ENCODE data around the gene LEMD2. TPM values are rescaled to one million over a fixed set of nuclear protein-coding genes. Genes with fewer than 3 reads are reported as not detected.

Gene LEMD2
- 75.8 and 76.0 TPM in 2 replicates for total RNA-seq (2021)
- percentile 83 among the genes with signal in this experiment for Bru-seq, nascent RNA
- percentile 88 among the genes with signal in this experiment for BruChase-seq, experiment 1, labeled RNA remaining after a 2-hour chase
- percentile 82 among the genes with signal in this experiment for BruChase-seq, experiment 2, labeled RNA remaining after a 6-hour chase
- long read RNA-seq, transcript LEMD2-207 (8 exons, 1,306 nt) = minor isoform, 18 of 301 reads
- long read RNA-seq, transcript LEMD2-201 (9 exons, 2,958 nt) = major isoform, 222 of 301 reads
- long read RNA-seq, partial matches to known transcripts = 4 of 301 reads
- long read RNA-seq, other reads (novel, unspliced or antisense) = 55 of 301 reads

DNA sequence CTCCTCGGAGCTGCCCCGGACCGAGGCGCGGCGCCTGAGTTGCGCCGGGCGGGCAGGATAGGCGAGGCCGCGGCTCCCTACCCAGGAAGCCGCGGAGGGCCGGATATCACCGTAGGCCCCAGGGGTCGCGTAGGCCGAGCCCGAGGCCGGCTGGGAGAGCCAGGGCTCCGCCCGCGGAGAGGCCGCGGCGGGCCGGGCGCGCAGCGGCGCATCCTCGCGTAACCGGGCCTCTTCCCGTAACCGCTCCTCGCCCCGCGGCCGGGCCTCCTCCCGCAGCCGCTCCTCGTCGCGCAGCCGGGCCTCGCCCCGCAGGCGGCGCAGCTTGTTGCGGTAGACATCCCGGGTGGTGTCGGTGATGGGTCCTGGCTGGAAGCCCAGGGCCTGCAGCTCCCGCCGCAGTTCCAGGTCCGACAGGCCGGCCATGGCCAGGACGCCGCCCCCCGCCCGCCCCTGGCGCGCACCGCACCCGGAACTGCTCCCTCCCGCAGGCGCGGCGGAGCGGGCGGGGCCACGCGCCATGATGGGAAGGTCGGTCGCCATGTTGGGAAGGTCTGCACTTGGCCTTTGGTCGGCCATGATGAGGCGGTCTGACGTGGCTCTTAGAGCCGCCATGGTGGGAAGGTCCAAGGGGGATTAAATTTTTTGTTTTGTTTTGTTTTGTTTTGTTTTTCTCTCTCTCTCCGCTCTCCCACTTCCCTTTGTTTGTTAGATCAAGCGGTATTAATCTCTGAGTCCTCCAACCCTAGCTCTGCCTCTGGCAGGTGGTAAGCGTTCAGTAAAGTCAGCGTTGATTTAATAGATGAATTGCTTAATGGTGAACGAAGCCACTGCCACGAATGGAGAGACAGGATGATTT, at the start of gene LEMD2:
Gene LEMD2, minus strand, starts transcription at position 437 of the 856 bp plus-strand sequence. Its CDS starts 14 bp downstream, at position 423.
- H3K36me3 ChIP-seq (ENCODE audit: insufficient read depth, low read length, poor library complexity, severe bottlenecking) = peaks cover 12% of the 10 kb centered on the region
- no TSS peak for BruUV-seq (replicated peaks)
- H3K4me3 ChIP-seq (ENCODE audit: low read depth, low read length, poor library complexity, severe bottlenecking) = peak within 1 kb of the TSS; percentile 82
- DNase-seq (ENCODE audit: low spot score) = peak; percentile 94
- ChIA-PET CTCF (no interaction called here), POLR2A (ENCODE audit: low non-redundant PET) (no interaction called here)
- no peaks in the 10 kb centered on the region for H3K27me3 ChIP-seq (replicated peaks; ENCODE audit: insufficient read depth, low read depth, low read length, poor library complexity)
- H3K4me1 ChIP-seq (ENCODE audit: insufficient read depth, low read length, poor library complexity, severe bottlenecking) = peaks cover 18% of the 10 kb centered on the region
- no peaks in the 10 kb centered on the region for H3K9me3 ChIP-seq (ENCODE audit: low read depth, low read length, poor library complexity, severe bottlenecking)
- intact Hi-C loops (cut with micrococcal nuclease; ENCODE audit: unreplicated experiment) = no loop called here
- TF ChIP-seq EZH2 (IDR thresholded peaks at IDR 0.05; ENCODE audit: borderline replicate concordance, low read depth, low read length, poor library complexity, severe bottlenecking) (no peak), CTCF (conservative IDR thresholded peaks at IDR 0.05; ENCODE audit: low read depth, low read length) (no peak)
- peak within 1 kb of the TSS; percentile 92 for H3K27ac ChIP-seq (ENCODE audit: low read depth, low read length, poor library complexity, severe bottlenecking)

GRCh38 chr6:33837971-33838665, 49.2 kb upstream of the LEMD2 start:
- BruUV-seq (replicated peaks) = no TSS peak
- Histone ChIP-seq H3K36me3 (ENCODE audit: insufficient read depth, low read length, poor library complexity, severe bottlenecking) (no peaks in the 10 kb centered on the region), H3K27me3 (replicated peaks; ENCODE audit: insufficient read depth, low read depth, low read length, poor library complexity) (no peaks in the 10 kb centered on the region), H3K9me3 (ENCODE audit: low read depth, low read length, poor library complexity, severe bottlenecking) (no peaks in the 10 kb centered on the region), H3K4me3 (ENCODE audit: low read depth, low read length, poor library complexity, severe bottlenecking) (no peak overlapping the region), H3K4me1 (ENCODE audit: insufficient read depth, low read length, poor library complexity, severe bottlenecking) (peaks cover 36% of the 10 kb centered on the region), H3K27ac (ENCODE audit: low read depth, low read length, poor library complexity, severe bottlenecking) (peak overlapping the region; percentile 1)
- no peak for DNase-seq (ENCODE audit: low spot score)
- TF ChIP-seq EZH2 (IDR thresholded peaks at IDR 0.05; ENCODE audit: borderline replicate concordance, low read depth, low read length, poor library complexity, severe bottlenecking) = no peak
- no peak for TF ChIP-seq CTCF (conservative IDR thresholded peaks at IDR 0.05; ENCODE audit: low read depth, low read length)
- ChIA-PET POLR2A (ENCODE audit: low non-redundant PET) (no interaction called here), CTCF (interaction anchor here (0.6 kb wide), 1 partner anchor 20 kb away, joined by 4 read pairs; no protein-coding TSS in a partner anchor)
- intact Hi-C loops (cut with micrococcal nuclease; ENCODE audit: unreplicated experiment) = no loop called here

DNA sequence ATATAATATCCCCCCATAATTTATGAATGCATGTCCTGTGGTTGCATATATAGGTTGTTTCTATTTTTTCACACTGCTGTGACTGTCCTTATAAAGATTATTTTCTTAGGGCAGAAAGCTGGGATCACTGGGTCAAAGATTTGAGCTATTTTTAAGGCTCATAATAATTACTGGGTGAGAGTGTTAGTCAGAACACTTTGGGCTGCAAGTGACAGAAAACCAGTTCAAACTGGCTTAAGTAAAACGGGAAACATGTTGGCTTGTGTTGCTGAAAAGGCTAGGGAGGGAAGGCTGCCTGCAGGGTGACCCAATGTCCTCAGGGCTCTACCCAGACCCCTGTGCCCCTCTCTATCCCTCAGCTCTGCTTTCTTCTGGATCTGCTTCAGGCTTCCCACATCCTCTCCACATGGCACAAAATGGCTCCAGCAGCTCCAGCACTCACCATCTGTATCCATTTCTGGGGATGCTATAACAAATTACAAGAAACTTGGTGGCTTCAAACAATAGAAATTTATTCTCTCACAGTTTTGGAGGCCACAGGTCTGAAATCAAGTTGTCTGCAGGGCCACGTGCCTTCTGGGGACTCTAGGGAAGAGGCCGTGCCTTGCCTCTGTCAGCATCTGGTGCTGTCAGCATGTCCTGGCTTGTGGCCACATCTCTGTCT, 48.0 kb upstream of the LEMD2 start:
- no peaks in the 10 kb centered on the region for H3K27me3 ChIP-seq (replicated peaks; ENCODE audit: insufficient read depth, low read depth, low read length, poor library complexity)
- H3K4me3 ChIP-seq (ENCODE audit: low read depth, low read length, poor library complexity, severe bottlenecking) = no peak overlapping the region
- H3K27ac ChIP-seq (ENCODE audit: low read depth, low read length, poor library complexity, severe bottlenecking) = no peak overlapping the region
- no TSS peak for BruUV-seq (replicated peaks)
- ChIA-PET POLR2A (ENCODE audit: low non-redundant PET) (no interaction called here), CTCF (no interaction called here)
- H3K9me3 ChIP-seq (ENCODE audit: low read depth, low read length, poor library complexity, severe bottlenecking) = no peaks in the 10 kb centered on the region
- no peaks in the 10 kb centered on the region for H3K36me3 ChIP-seq (ENCODE audit: insufficient read depth, low read length, poor library complexity, severe bottlenecking)
- intact Hi-C loops (cut with micrococcal nuclease; ENCODE audit: unreplicated experiment) = no loop called here
- TF ChIP-seq CTCF (conservative IDR thresholded peaks at IDR 0.05; ENCODE audit: low read depth, low read length) (no peak), EZH2 (IDR thresholded peaks at IDR 0.05; ENCODE audit: borderline replicate concordance, low read depth, low read length, poor library complexity, severe bottlenecking) (no peak)
- DNase-seq (ENCODE audit: low spot score) = no peak
- H3K4me1 ChIP-seq (ENCODE audit: insufficient read depth, low read length, poor library complexity, severe bottlenecking) = peaks cover 31% of the 10 kb centered on the region
